Measurements from ENCODE around the gene WDR82.

DNA sequence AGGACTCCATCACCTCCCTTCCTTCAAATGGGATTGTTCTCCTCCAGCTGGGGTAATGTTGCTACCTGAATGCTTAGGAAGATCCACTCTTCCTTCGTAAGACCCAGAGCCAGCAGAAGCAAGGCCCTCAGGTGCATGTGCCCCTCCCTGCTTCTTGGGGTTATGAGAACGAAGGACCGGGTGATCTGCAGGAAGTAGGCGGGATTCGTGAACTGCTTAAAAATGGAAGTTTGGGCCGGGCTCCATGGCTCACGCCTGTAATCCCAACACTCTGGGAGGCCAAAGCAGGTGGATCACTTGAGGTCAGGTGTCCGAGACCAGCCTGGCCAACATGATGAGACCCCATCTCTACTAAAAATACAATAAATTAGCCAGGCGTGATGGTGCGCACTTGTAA is 61.0 kb downstream of the WDR82 start:
- TF ChIP-seq POLR2A (IDR thresholded peaks at IDR 0.05), result no peak
- TF ChIP-seq, protein P1, sequence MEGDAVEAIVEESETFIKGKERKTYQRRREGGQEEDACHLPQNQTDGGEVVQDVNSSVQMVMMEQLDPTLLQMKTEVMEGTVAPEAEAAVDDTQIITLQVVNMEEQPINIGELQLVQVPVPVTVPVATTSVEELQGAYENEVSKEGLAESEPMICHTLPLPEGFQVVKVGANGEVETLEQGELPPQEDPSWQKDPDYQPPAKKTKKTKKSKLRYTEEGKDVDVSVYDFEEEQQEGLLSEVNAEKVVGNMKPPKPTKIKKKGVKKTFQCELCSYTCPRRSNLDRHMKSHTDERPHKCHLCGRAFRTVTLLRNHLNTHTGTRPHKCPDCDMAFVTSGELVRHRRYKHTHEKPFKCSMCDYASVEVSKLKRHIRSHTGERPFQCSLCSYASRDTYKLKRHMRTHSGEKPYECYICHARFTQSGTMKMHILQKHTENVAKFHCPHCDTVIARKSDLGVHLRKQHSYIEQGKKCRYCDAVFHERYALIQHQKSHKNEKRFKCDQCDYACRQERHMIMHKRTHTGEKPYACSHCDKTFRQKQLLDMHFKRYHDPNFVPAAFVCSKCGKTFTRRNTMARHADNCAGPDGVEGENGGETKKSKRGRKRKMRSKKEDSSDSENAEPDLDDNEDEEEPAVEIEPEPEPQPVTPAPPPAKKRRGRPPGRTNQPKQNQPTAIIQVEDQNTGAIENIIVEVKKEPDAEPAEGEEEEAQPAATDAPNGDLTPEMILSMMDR (IDR thresholded peaks at IDR 0.05), result no peak
